Lower leg skin (tissue), 4 donors: Measurements from ENCODE around the gene GNG11. TPM values are rescaled to one million over a fixed set of nuclear protein-coding genes. Genes with fewer than 3 reads are reported as not detected.

Experiments used
- DNase-seq, 2 donors: peaks; one replicate each; pipeline ENCODE4 v3.0.0-alpha.2; 2019; ENCODE audit warnings: low spot score in 2 of 2
- H3K4me3 ChIP-seq: fragments of 200-600 bp; sonication (generic); 2 replicates; pipeline ENCODE4 v1.5.1; 2017; ENCODE audit warnings: mild to moderate bottlenecking, low read depth; ENCODE audit not compliant: poor library complexity, severe bottlenecking
- POLR2A ChIP-seq, 2 donors: fragments of 450-650 bp; IDR thresholded peaks; one replicate each; pipeline ENCODE4 v1.6.1; 2016 to 2017; ENCODE audit warnings: antibody characterized with exemption in 2 of 2, mild to moderate bottlenecking in 1 of 2, moderate library complexity in 1 of 2
- WGBS, 2 donors: methylation state at CpG; one replicate each; pipeline ENCODE4 v1.1.5; 2018; 5-methylcytosine and 5-hydroxymethylcytosine counted together
- intact Hi-C: fragments of 100-400 bp; cut with DNase I; formaldehyde crosslinking; loops from one replicate; pipeline ENCODE4 v1.15.0; 2023; ENCODE audit warnings: low total_unique reads
- total RNA-seq, 4 donors: library from RNA; depleted of rRNA; stranded (reverse); fragments of >200 nt; gene quantifications; one replicate each; pipeline ENCODE4 v1.1.0, GENCODE V29; 2016
- TF ChIP-seq, protein P1 (sequence below), 3 donors: fragments of 450-650 bp; IDR thresholded peaks; one replicate each; pipeline ENCODE4 v1.5.1; 2016; ENCODE audit warnings: antibody characterized with exemption in 3 of 3, mild to moderate bottlenecking in 3 of 3, moderate library complexity in 2 of 3

The GNG11 gene
- total RNA-seq, 4 donors from 2014 or later: 3.8 to 7.8 (median 5.2) TPM

DNA sequence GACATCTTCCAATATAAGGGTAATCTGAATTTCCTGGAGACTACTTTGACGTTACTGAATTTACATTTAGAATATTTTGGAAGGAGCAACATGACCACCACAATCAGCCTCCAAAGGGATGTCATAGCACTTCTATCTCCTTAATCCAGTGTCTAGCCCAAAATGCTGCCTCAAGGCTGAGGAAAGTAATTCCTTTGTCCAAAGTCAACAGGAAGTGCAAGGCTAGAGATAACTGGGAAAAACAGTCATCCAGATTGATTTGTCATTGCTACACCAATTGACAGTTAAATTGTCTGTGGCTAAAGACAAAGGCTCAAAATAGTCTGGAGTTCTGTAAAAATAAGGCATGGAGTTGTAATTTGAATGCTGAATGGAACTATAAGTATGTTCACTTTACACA lies 27.1 kb upstream of the GNG11 start:
- H3K4me3 ChIP-seq: no peak overlapping the region
- TF ChIP-seq, protein P1, sequence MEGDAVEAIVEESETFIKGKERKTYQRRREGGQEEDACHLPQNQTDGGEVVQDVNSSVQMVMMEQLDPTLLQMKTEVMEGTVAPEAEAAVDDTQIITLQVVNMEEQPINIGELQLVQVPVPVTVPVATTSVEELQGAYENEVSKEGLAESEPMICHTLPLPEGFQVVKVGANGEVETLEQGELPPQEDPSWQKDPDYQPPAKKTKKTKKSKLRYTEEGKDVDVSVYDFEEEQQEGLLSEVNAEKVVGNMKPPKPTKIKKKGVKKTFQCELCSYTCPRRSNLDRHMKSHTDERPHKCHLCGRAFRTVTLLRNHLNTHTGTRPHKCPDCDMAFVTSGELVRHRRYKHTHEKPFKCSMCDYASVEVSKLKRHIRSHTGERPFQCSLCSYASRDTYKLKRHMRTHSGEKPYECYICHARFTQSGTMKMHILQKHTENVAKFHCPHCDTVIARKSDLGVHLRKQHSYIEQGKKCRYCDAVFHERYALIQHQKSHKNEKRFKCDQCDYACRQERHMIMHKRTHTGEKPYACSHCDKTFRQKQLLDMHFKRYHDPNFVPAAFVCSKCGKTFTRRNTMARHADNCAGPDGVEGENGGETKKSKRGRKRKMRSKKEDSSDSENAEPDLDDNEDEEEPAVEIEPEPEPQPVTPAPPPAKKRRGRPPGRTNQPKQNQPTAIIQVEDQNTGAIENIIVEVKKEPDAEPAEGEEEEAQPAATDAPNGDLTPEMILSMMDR (IDR thresholded peaks at IDR 0.05): no peak
- TF ChIP-seq POLR2A (IDR thresholded peaks at IDR 0.05): no peak
- DNase-seq: no peak
- intact Hi-C loops: loop anchor here (10.0 kb wide), 1 partner anchor 190 kb away; no protein-coding TSS in a partner anchor
- 87 to 96% methylated on average over 1 of the region's 1 CpG for WGBS, 2 donors

DNA sequence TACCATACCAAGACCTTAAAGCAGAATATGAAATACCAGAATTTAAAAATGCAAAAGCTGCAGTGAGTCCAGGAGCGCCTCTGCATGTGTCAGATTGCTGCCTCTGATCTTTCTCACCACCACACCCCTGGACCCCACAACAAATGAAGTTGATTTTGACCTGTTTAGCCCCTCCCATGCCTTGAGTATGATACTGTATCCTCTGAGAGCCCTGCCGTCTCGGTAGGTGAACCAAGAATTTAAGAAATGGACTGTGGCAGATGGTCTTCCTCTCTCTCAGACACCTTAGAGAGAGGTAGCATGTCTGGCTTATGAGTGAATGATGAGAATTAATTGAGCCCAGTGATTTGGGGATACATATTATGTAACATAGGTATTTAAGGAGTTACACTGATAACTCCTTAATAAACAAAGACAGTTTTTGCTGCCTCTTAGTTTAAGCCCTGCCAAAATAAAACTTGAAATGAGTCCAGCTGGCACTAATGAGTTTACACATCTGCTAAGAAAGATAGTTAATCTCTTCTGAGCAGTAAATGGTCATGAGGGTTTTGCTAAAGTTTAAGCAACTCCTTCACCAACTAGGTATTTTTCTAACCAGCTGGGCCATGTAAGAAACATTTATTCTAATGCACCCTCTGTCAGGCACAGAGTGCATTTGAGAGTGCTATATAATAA lies 26.4 kb upstream of the GNG11 start:
- TF ChIP-seq, protein P1 (IDR thresholded peaks at IDR 0.05): no peak
- TF ChIP-seq POLR2A (IDR thresholded peaks at IDR 0.05): no peak
- 44 to 60% methylated on average over 3 of the region's 3 CpGs for WGBS, 2 donors
- DNase-seq: no peak
- intact Hi-C loops: loop anchor here (10.0 kb wide), 1 partner anchor 190 kb away; no protein-coding TSS in a partner anchor
- H3K4me3 ChIP-seq: no peak overlapping the region

DNA sequence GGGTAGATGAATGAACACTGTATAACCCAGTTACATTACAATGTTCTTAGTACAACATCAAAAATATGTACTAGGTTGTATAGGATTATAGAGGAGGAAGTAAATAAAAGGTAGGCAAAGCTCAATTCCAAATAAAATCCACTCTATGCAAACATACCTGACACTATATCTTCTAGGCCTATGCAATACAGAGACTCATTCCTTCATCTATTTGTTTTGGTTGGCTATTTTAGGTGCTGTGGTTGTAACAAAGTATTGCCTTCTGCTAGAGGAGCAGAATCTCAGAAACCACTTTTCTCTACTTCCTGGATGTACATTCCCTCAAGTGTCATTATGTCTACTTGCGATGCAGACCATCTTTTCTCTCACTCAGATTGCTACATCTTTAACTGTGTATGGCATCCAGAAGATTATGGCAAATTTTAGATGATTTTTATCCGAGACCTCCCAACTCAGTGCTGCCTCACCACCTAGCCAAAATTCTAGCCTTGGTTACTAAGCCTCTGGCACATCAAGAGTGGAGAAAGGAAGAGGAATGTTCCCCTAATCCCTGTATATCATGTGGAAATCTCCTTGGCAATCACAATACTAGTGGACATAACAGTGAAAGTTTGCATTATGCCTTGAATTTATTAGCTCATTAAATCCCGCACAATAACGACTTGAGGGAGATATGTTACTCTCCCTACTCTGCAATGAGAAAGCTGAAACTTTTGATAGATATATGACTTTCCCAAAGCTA lies 25.5 kb upstream of the GNG11 start:
- DNase-seq: no peak
- intact Hi-C loops: loop anchor here (10.0 kb wide), 1 partner anchor 189 kb away; no protein-coding TSS in a partner anchor
- H3K4me3 ChIP-seq: no peak overlapping the region
- no peak for TF ChIP-seq POLR2A (IDR thresholded peaks at IDR 0.05)
- TF ChIP-seq, protein P1 (IDR thresholded peaks at IDR 0.05): no peak
- WGBS, 2 donors: 80% methylated on average over 4 of the region's 4 CpGs

DNA sequence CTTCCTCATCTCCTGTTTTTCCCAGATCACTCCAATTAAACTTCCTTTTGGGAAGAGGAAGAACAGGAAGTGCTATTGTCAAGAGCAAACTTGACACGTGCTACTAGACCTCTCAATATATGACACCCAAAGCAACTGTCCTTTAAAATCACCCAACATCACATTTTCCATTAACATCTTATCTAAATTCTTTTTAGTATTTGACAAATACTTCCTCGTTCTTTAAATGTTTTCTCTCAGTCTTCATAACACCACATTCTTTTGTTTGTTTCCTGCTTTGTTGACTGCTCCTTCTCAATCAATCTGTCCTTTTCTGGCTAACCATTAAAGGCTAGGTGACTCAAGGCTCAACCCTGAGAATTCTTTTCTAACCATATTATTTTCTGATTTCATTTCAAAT lies 23.9 kb upstream of the GNG11 start:
- no peak for DNase-seq
- H3K4me3 ChIP-seq: no peak overlapping the region
- intact Hi-C loops: loop anchor here (10.0 kb wide), 1 partner anchor 187 kb away; no protein-coding TSS in a partner anchor
- WGBS, 2 donors: 53 to 61% methylated on average over 2 of the region's 2 CpGs
- TF ChIP-seq, protein P1 (IDR thresholded peaks at IDR 0.05): no peak
- TF ChIP-seq POLR2A (IDR thresholded peaks at IDR 0.05): no peak

DNA sequence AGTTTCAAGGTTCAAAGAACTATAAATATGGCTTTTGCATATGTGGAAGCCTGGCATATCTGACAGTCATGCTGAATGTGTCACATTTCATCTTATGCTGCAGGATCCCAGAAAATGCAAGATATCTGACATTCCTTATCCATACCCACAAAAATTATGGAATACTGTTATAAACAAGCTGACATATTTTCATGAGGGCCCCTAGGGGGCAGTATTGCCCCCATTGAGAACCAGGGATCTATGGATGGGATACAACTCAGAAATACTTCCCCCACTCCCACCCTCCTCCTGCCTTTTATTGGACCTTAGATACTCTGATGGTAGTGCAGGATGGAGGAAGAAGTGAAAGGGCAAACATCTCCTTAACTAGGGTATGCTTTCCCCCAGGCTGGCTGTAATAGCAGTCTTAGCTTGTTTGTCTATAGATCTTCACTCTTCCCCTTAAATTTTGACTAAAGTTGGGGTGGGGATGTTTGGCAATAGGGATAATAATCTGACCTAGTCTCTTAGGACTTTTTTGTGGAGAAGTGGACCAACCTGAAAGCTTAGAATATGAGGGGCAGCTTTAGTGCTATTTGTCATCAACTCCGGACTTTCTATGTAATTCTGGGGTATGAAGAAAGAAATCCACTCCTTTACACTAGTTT lies 18.6 kb upstream of the GNG11 start:
- TF ChIP-seq POLR2A (IDR thresholded peaks at IDR 0.05): no peak
- TF ChIP-seq, protein P1 (IDR thresholded peaks at IDR 0.05): no peak
- H3K4me3 ChIP-seq: no peak overlapping the region
- DNase-seq: no peak
- intact Hi-C loops: no loop called here
- 94 to 100% methylated on average over 1 of the region's 1 CpG for WGBS, 2 donors
